ENCODE measurements around the gene HIRA.

- TF ChIP-seq FOXM1 (IDR thresholded peaks at IDR 0.05; ENCODE audit: borderline replicate concordance, low read depth) (no peak), YY1 (IDR thresholded peaks at IDR 0.05; ENCODE audit: low read depth) (no peak), RAD21 (IDR thresholded peaks at IDR 0.05; ENCODE audit: low read depth) (no peak), REST (IDR thresholded peaks at IDR 0.05; ENCODE audit: low read depth) (no peak), CREB1 (IDR thresholded peaks at IDR 0.05; ENCODE audit: low read depth) (no peak), NFIC (IDR thresholded peaks at IDR 0.05) (no peak), CEBPB (IDR thresholded peaks at IDR 0.05) (no peak), MAX (IDR thresholded peaks at IDR 0.05) (no peak)
Measured at GRCh38 chr22:19463008-19463407, 31.5 kb upstream of the HIRA start.

Data from Ishikawa (cell line).